Measurements from ENCODE around the gene PSMC3IP. TPM values are rescaled to one million over a fixed set of nuclear protein-coding genes. Genes with fewer than 3 reads are reported as not detected.

Gene PSMC3IP
- total RNA-seq, 1 experiment from 2014 or later = 23.3 TPM

DNA sequence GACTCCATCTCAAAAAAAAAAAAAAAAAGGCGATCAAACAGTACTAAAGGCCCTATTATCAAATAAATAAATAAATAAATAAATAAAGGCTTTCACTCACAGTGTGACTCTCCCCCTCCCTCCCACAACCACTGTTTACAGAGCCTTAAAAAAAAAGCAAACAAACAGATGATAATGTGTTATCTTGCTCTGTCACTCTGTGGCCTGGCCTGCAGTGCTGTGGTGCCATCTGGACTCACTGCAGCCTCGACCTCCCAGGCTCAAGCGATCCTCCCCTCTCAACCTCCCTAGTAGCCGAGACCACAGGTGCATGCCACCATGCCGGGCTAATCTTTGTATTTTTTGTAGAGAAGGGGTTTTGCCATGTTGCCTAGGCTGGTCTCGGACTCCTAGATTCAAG, 49.6 kb downstream of the PSMC3IP start (continued):
- TF ChIP-seq HMGA2 (CRISPR knock-in tag; IDR thresholded peaks at IDR 0.05) (no peak), SOX15 (CRISPR knock-in tag; IDR thresholded peaks at IDR 0.05) (no peak), MLX (CRISPR knock-in tag; IDR thresholded peaks at IDR 0.05) (no peak), ZNF317 (CRISPR knock-in tag; IDR thresholded peaks at IDR 0.05; ENCODE audit: borderline replicate concordance, low read depth) (no peak)

- TF ChIP-seq RORB (CRISPR knock-in tag; IDR thresholded peaks at IDR 0.05) = no peak
- no peak for TF ChIP-seq EMX1 (CRISPR knock-in tag; IDR thresholded peaks at IDR 0.05)
- ChIA-PET CTCF (interaction anchor here (3.2 kb wide), 1 partner anchor 8 kb away, joined by 72 read pairs; no protein-coding TSS in a partner anchor), POLR2A (no interaction called here)
- H3K27ac Mint-ChIP-seq = no peak overlapping the region
- no peak overlapping the region for H3K4me3 Mint-ChIP-seq
- no peaks in the 10 kb centered on the region; the same call in 1 of the 2 replicates for H3K4me1 Mint-ChIP-seq
- H3K36me3 Mint-ChIP-seq = peaks cover 10% of the 10 kb centered on the region
- H3K27me3 Mint-ChIP-seq (ENCODE audit: low read depth) = peaks cover 13% of the 10 kb centered on the region
- no peaks in the 10 kb centered on the region for H3K9me3 Mint-ChIP-seq
- DNase-seq (ENCODE audit: low spot score) = no peak
- ATAC-seq = no peak
Measured at GRCh38 chr17:42526031-42526444, 51.5 kb downstream of the PSMC3IP start.

DNA sequence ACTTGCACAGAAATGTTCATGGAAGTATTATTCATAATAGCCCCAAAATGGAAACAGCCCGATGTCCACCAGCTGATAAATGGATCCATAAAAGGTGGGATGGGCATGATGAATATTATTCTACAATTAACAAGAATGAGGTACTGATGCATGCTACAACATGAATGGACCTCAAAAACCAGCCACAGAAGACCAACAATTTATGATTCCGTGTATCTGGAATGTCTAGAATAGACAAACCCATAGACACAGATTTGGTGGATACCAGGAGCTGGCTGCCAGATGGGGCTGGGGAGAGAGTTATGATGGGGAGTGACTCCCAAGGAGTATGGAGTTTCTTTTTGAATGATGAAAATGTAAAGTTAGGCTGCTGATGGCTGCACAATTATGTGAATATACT, 52.3 kb downstream of the PSMC3IP start:
- CTCF ChIA-PET = no interaction called here
- POLR2A ChIA-PET = interaction anchor here (0.6 kb wide), 1 partner anchor 117 kb away, joined by 4 read pairs; no protein-coding TSS in a partner anchor
- no peak for ATAC-seq
- Mint-ChIP-seq H3K27me3 (ENCODE audit: low read depth) (0 out of 2 replicates have a peak, but pooled peaks cover 6% of the 10 kb centered on the region), H3K27ac (no peak overlapping the region), H3K9me3 (no peaks in the 10 kb centered on the region), H3K4me1 (peaks cover 4% of the 10 kb centered on the region), H3K4me3 (no peak overlapping the region), H3K36me3 (peaks cover 10% of the 10 kb centered on the region)
- TF ChIP-seq MLX (CRISPR knock-in tag; IDR thresholded peaks at IDR 0.05) (no peak), NFYB (CRISPR knock-in tag; conservative IDR thresholded peaks at IDR 0.05; ENCODE audit: low read depth) (no peak), NFATC4 (CRISPR knock-in tag; IDR thresholded peaks at IDR 0.05) (no peak), TEAD1 (CRISPR knock-in tag; IDR thresholded peaks at IDR 0.05) (no peak), ESRRA (CRISPR knock-in tag; IDR thresholded peaks at IDR 0.05; ENCODE audit: borderline replicate concordance) (no peak), ZMAT4 (CRISPR knock-in tag; IDR thresholded peaks at IDR 0.05) (no peak)
- TF ChIP-seq, protein P1, sequence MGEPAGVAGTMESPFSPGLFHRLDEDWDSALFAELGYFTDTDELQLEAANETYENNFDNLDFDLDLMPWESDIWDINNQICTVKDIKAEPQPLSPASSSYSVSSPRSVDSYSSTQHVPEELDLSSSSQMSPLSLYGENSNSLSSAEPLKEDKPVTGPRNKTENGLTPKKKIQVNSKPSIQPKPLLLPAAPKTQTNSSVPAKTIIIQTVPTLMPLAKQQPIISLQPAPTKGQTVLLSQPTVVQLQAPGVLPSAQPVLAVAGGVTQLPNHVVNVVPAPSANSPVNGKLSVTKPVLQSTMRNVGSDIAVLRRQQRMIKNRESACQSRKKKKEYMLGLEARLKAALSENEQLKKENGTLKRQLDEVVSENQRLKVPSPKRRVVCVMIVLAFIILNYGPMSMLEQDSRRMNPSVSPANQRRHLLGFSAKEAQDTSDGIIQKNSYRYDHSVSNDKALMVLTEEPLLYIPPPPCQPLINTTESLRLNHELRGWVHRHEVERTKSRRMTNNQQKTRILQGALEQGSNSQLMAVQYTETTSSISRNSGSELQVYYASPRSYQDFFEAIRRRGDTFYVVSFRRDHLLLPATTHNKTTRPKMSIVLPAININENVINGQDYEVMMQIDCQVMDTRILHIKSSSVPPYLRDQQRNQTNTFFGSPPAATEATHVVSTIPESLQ (CRISPR knock-in tag; IDR thresholded peaks at IDR 0.05) = no peak
- DNase-seq (ENCODE audit: low spot score) = no peak

- DNase-seq (ENCODE audit: low spot score) = no peak
- Mint-ChIP-seq H3K27me3 (ENCODE audit: low read depth) (peaks cover 7% of the 10 kb centered on the region), H3K4me1 (peaks cover 19% of the 10 kb centered on the region), H3K4me3 (no peak overlapping the region), H3K27ac (peak overlapping the region; percentile 13; the same call in 1 of the 2 replicates), H3K36me3 (peaks cover 10% of the 10 kb centered on the region), H3K9me3 (no peaks in the 10 kb centered on the region)
- ChIA-PET CTCF (no interaction called here), POLR2A (no interaction called here)
- no peak for ATAC-seq
- TF ChIP-seq NFE2L1 (CRISPR knock-in tag; IDR thresholded peaks at IDR 0.05) (no peak), CREM (CRISPR knock-in tag; IDR thresholded peaks at IDR 0.05) (no peak), ETV6 (CRISPR knock-in tag; IDR thresholded peaks at IDR 0.05) (no peak), ZNF263 (CRISPR knock-in tag; IDR thresholded peaks at IDR 0.05; ENCODE audit: low read depth) (no peak), ZNF396 (CRISPR knock-in tag; IDR thresholded peaks at IDR 0.05; ENCODE audit: borderline replicate concordance) (no peak), ELF4 (CRISPR knock-in tag; IDR thresholded peaks at IDR 0.05; ENCODE audit: low read depth) (no peak), ZNF121 (CRISPR knock-in tag; IDR thresholded peaks at IDR 0.05) (no peak), SMAD3 (CRISPR knock-in tag; IDR thresholded peaks at IDR 0.05; ENCODE audit: borderline replicate concordance) (no peak), AFF4 (CRISPR knock-in tag; IDR thresholded peaks at IDR 0.05; ENCODE audit: borderline replicate concordance) (no peak)
- TF ChIP-seq, protein P2, sequence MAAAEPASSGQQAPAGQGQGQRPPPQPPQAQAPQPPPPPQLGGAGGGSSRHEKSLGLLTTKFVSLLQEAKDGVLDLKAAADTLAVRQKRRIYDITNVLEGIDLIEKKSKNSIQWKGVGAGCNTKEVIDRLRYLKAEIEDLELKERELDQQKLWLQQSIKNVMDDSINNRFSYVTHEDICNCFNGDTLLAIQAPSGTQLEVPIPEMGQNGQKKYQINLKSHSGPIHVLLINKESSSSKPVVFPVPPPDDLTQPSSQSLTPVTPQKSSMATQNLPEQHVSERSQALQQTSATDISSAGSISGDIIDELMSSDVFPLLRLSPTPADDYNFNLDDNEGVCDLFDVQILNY (CRISPR knock-in tag; IDR thresholded peaks at IDR 0.05) = no peak
Measured at GRCh38 chr17:42522798-42523278, 54.7 kb downstream of the PSMC3IP start.

All from WTC11 (cell line).